ENCODE data around the gene FTCDNL1. TPM values are rescaled to one million over a fixed set of nuclear protein-coding genes. Genes with fewer than 3 reads are reported as not detected.

The FTCDNL1 gene
- total RNA-seq, 1 donor from 2014 or later = 2.7 TPM

DNA sequence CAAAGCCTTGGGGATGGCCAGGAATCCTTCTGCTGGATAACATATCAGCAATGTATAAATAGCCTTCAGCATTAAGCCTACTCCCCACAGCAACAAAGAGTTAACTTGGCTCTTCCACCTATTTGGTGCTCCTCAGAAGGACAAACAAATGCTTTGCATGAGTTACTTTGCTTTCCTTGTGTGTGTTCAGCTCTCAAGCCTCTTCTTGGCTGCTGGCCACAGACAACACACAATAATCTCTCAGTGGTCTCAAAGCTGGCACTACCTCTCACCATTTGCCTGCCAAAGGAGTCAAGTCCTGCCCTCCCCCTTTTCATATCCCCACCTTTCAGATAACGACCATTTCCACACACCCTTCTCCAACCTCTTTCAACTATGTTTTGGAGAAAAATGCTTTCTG, 17.5 kb downstream of the FTCDNL1 start:
- Mint-ChIP-seq H3K27ac (no peak overlapping the region), H3K27me3 (ENCODE audit: insufficient read depth, low read depth) (no peaks in the 10 kb centered on the region), H3K4me3 (no peak overlapping the region), H3K36me3 (no peaks in the 10 kb centered on the region), H3K9me3 (no peaks in the 10 kb centered on the region), H3K4me1 (peaks cover 5% of the 10 kb centered on the region)
- H3F3A ChIP-seq (ENCODE audit: low read depth) = no peaks in the 10 kb centered on the region
- no peak overlapping the region for H3K4me3 ChIP-seq
- H3K27ac ChIP-seq = no peak overlapping the region
- no peaks in the 10 kb centered on the region for H3K4me1 ChIP-seq
- no peaks in the 10 kb centered on the region for H3K9me3 ChIP-seq (ENCODE audit: low read depth)
- no peak for DNase-seq (ENCODE audit: low spot score)
- no peaks in the 10 kb centered on the region for H3K27me3 ChIP-seq
- no peaks in the 10 kb centered on the region for H4K20me1 ChIP-seq (ENCODE audit: low read depth)
- TF ChIP-seq, protein P1, sequence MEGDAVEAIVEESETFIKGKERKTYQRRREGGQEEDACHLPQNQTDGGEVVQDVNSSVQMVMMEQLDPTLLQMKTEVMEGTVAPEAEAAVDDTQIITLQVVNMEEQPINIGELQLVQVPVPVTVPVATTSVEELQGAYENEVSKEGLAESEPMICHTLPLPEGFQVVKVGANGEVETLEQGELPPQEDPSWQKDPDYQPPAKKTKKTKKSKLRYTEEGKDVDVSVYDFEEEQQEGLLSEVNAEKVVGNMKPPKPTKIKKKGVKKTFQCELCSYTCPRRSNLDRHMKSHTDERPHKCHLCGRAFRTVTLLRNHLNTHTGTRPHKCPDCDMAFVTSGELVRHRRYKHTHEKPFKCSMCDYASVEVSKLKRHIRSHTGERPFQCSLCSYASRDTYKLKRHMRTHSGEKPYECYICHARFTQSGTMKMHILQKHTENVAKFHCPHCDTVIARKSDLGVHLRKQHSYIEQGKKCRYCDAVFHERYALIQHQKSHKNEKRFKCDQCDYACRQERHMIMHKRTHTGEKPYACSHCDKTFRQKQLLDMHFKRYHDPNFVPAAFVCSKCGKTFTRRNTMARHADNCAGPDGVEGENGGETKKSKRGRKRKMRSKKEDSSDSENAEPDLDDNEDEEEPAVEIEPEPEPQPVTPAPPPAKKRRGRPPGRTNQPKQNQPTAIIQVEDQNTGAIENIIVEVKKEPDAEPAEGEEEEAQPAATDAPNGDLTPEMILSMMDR (IDR thresholded peaks at IDR 0.05) = no peak
- TF ChIP-seq EZH2 (IDR thresholded peaks at IDR 0.05) (no peak), EZH2phosphoT487 (IDR thresholded peaks at IDR 0.05) (no peak)
- H3K9ac ChIP-seq = no peak overlapping the region
- H3K79me2 ChIP-seq (ENCODE audit: low read depth) = no peaks in the 10 kb centered on the region
- H2AFZ ChIP-seq (replicated peaks) = no peak overlapping the region
- H3K36me3 ChIP-seq = no peaks in the 10 kb centered on the region
- H3K4me2 ChIP-seq = no peak overlapping the region

DNA sequence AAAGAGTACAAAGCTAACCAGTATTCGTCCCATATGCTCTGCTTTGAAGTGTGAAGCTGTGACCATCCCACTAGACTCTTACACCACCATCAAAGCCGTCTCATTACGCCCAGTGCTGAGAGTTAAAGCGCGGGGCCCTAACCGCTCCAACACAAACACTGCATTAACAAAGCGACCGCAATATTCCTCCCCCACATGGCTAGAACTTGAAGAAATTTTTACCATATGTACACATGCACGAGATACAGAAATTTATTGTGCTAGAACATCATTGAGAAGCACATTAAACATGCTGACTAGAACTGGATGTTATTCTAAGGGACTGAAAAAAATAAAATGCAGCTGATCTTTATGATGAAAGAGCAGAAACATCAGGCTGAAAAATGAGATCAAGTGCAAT, 20.5 kb downstream of the FTCDNL1 start:
- H4K20me1 ChIP-seq (ENCODE audit: low read depth) = no peaks in the 10 kb centered on the region
- H3K4me1 Mint-ChIP-seq = peaks cover 3% of the 10 kb centered on the region

DNA sequence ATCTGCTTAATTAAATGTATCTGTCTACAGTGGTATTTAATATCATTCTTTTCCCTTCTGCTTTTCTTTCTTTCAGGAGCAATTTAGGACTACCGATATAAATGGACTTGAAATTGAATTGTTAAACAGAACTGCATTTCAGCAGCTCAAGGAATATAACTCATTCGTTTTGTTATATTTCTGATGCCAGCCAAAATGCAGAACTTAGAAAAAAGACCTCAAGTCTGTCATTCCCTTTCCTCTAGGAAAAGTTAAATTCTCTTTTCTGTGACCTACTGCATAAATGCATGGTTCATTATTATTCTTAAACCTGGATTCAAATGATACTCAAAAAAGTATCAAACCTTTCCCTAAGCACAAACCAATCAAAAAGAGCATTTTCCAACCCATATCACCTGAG, 21.4 kb downstream of the FTCDNL1 start:
- Mint-ChIP-seq H3K27me3 (ENCODE audit: insufficient read depth, low read depth) (peaks cover 2% of the 10 kb centered on the region), H3K36me3 (no peaks in the 10 kb centered on the region), H3K27ac (no peak overlapping the region), H3K9me3 (no peaks in the 10 kb centered on the region), H3K4me3 (no peak overlapping the region), H3K4me1 (peaks cover 3% of the 10 kb centered on the region)
- no peak overlapping the region for H3K27ac ChIP-seq
- no peak overlapping the region for H2AFZ ChIP-seq (replicated peaks)
- H3K9me3 ChIP-seq (ENCODE audit: low read depth) = no peaks in the 10 kb centered on the region
- no peaks in the 10 kb centered on the region for H3K36me3 ChIP-seq
- no peak for TF ChIP-seq EZH2phosphoT487 (IDR thresholded peaks at IDR 0.05)
- TF ChIP-seq, protein P1 (IDR thresholded peaks at IDR 0.05) = no peak
- TF ChIP-seq EZH2 (IDR thresholded peaks at IDR 0.05) = no peak
- no peaks in the 10 kb centered on the region for H3F3A ChIP-seq (ENCODE audit: low read depth)
- H3K9ac ChIP-seq = no peak overlapping the region
- no peaks in the 10 kb centered on the region for H4K20me1 ChIP-seq (ENCODE audit: low read depth)
- no peaks in the 10 kb centered on the region for H3K27me3 ChIP-seq
- no peak for DNase-seq (ENCODE audit: low spot score)
- no peak overlapping the region for H3K4me2 ChIP-seq
- H3K4me1 ChIP-seq = no peaks in the 10 kb centered on the region
- no peak overlapping the region for H3K4me3 ChIP-seq
- no peaks in the 10 kb centered on the region for H3K79me2 ChIP-seq (ENCODE audit: low read depth)

More for the DNA sequence above, 20.5 kb downstream of the FTCDNL1 start:
- Mint-ChIP-seq H3K9me3 (no peaks in the 10 kb centered on the region), H3K4me3 (no peak overlapping the region), H3K36me3 (no peaks in the 10 kb centered on the region), H3K27ac (no peak overlapping the region), H3K27me3 (ENCODE audit: insufficient read depth, low read depth) (no peaks in the 10 kb centered on the region)
- Histone ChIP-seq H3K4me2 (no peak overlapping the region), H3K4me3 (no peak overlapping the region), H2AFZ (replicated peaks) (no peak overlapping the region), H3K79me2 (ENCODE audit: low read depth) (no peaks in the 10 kb centered on the region), H3K27me3 (no peaks in the 10 kb centered on the region), H3K9me3 (ENCODE audit: low read depth) (no peaks in the 10 kb centered on the region), H3F3A (ENCODE audit: low read depth) (no peaks in the 10 kb centered on the region), H3K36me3 (no peaks in the 10 kb centered on the region), H3K4me1 (no peaks in the 10 kb centered on the region), H3K9ac (no peak overlapping the region), H3K27ac (no peak overlapping the region)
- TF ChIP-seq, protein P1 (IDR thresholded peaks at IDR 0.05) = no peak
- no peak for TF ChIP-seq EZH2phosphoT487 (IDR thresholded peaks at IDR 0.05)
- DNase-seq (ENCODE audit: low spot score) = no peak

All from neural progenitor cell (in vitro differentiated cells).